Epithelial cell of alveolus of lung (primary cell): ENCODE data around the gene FUS. TPM values are rescaled to one million over a fixed set of nuclear protein-coding genes. Genes with fewer than 3 reads are reported as not detected.

Source experiments
- total RNA-seq: library from RNA; depleted of rRNA; stranded (reverse); fragments of >200 nt; gene quantifications from 2 replicates; pipeline ENCODE4 v1.2.1, GENCODE V29; 2015

The FUS gene
- 49.5 and 60.5 TPM in 2 replicates for total RNA-seq

DNA sequence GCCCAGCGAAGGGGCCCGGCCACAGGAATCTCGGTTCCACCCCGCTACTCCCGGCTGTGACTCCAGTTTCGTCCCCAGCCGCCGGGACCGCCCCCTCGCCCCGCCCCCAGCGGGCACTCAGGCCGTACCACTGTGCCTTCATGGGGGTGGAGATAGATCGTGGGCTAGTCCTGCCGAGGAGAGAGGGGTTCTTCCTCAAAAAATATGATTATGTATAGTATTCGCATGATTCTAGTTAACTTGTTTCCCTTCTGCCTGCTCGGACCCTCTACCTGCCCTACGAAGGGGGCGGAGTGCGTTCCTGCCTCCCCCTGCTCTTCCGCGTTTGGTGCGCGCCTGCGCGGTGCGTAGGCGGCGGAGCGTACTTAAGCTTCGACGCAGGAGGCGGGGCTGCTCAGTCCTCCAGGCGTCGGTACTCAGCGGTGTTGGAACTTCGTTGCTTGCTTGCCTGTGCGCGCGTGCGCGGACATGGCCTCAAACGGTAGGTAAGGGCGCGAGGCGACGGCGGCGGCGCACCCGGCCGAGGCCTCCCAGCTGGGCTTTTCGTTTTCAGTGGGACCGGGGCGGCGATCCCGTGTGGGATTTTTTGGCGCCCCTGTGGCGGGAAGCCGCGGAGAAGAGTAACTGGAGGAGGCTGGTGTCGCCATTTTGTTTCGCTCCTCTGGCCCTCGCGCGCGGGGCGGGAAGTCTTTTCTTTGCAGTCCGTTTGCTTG is at the start of gene FUS:
TSS of gene FUS (plus strand) at position 393 of the 713 bp plus-strand sequence. CDS start at position 469, 76 bp downstream.

DNA sequence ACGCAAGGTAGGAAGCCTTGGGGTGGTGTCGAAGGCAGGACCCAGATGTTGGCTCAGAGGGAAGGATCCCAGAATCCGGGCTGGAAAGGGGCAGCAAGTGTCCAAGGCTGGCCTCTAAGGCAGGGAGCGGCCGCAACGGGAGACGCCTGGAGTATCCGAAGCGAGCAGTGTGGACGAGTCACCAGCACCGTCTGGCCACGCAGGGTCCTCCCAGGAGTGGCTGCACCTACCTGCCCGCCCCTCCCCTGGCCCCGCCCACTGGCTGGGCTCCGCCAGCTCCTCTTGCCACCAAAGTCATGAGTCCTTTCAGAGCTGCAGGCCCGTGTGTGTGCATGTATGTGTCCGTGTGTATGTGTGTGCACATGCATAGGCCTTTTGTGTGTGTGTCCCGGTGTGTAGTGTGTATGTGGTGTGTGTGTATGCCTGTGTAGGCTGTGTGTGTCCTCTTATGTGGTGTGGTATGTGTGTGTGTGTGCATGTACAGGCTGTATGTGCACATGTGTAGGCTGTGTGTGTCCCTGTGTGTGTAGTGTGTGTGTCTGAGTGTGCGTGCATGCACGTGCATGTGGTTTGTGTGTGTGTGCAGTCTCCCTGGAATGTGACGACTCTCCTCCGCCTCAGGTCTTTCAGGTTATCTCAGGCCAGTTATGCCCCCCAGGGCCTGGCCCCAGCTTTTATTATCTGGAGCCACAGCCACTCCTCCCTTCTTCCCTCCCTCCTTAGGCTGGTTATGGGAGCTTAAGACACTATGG is 44.2 kb upstream of the FUS start, which contains the start of gene PRSS8:
TSS of gene PRSS8 (minus strand) at position 193 of the 752 bp plus-strand sequence. CDS start 229 bp downstream, outside the sequence.

DNA sequence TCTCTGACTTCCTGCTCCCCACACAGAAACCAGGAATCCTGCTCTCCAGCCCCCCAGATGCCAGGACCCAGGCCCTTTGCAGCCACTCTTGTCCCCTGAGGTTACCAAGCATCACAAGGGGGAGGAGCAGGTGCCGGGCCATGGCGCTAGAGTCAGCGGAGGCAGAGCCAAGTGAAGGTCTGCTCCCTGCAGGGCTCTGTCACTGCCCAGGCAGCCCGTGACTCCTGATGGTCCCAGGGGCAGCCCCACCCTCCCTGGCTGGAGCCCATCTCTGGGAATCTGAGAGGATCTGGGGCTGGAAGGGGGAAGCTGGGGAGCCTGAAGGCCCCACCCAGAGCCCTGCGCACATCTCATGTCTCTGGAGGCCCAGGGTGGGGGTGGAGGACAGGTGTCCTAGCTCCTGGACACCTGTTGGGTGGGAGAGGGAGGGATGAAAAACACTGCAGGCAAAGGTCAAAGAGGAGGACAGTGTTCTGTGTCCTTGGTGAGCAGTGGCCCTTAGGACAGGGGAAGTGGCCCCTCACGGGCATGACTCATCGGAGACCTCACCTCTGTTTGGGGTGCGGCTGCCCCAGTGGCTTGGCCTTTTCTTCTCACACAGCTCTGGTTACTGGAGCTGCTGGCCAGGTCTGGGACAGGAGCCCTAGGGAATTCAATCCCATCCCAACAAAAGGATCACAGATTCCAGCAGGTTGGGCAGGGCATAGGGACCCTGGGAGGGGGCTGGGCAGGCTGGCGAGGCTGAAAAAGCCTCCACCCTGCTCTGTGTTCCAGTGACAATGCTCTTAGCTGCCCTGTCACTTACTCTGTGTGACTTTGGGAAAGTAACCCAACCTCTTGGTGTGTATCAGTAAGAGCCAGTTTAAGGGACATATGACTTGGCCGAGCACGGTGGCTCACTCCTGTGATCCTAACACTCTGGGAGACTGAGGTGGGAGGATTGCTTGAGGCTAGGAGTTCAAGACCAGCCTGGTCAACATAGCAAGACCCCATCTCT is 29.7 kb upstream of the FUS start, which contains the start of gene PRSS36:
TSS of gene PRSS36 (minus strand) at position 173 of the 997 bp plus-strand sequence. CDS start at position 142, 31 bp downstream.

DNA sequence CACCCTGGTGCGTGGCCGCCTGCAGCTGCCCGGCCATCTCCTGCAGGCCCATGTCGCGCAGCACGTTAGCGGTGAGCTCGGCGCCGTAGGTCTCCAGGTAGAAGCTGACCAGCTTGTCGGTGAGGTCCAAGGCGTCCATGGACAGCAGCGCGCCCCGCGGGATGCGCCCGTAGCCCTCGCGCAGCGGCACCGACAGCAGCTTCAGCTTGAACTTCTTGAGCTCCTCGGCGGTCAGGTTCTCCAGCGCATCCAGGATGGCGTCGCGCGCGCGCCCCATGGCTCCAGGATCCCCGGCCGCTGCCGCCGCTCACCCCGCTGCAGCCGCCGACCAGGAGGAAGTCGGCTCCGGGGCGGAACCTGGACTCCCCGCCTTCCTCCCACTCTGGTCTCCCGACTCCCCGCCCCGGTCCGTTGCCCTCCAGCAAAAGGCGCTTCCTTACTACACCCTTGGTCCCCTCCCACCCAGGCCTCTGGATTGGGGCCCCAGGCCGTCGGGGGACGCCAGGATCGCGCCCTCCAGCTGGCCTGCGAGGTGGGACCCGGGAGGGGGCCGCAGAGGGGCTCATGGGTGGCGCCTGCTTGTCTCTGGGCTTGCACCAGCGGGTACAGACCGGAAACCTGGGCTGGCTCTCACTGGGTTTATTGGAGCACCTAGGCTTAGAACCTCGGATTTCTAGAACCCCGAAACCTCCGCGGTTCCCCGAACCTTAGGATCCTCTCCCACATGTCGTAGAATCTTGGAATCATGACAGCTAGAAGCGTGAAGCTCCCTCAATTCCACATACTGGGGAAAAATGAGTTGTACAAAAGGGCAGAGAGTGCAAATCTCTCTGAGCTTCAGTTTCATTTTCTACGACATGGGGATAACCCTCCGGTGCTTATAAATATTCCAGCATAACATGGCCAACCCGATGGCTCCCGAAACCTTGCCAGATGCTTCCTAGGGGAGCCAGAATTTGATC is 22.8 kb downstream of the FUS start, which contains the start of gene PYCARD:
TSS of gene PYCARD (minus strand) at position 347 of the 962 bp plus-strand sequence. CDS start at position 277, 70 bp downstream.

DNA sequence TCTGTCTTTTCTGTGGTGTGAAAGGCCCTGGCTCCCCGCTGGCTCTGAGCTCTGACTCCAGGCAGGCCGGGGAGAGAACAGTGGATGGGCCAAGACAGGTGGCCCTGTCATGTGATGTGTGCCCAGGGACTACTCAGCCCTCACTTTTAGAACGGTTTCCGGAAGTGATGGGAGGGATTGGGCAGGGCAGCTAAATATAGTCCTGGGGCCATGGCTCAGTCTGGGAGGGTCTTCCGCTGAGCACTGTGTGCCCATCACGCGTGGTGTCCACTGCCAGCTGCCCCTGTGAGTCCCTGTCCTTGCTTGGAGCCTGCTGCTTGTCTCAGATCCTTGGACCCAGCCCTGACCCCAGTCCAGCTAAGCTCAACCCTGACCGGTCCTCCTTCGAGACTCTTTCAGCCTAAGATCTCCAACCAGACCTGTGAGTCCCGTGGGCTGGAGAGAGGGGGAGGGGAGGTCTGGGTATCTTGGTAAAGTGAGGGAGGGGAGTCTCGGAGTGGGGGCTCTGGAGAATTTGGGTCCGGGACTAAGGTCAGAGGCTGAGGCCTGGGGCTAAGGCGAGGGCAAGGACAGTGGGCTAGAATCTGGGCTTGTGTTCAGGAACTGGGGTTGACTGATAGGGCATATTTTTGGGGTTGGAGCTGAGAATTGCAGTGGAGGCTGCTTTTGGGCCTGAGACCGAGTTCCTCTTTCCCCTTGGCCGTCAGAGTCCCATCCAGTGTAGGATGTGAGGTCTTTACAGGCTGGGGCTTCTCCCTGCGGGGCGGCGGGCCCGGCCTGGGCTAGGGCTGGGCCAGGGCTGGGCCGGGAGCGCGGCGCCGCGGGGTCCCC is 34.2 kb downstream of the FUS start, which contains the start of gene TRIM72:
TSS of gene TRIM72 (plus strand) at position 243 of the 831 bp plus-strand sequence. CDS start 620 bp downstream, outside the sequence.

DNA sequence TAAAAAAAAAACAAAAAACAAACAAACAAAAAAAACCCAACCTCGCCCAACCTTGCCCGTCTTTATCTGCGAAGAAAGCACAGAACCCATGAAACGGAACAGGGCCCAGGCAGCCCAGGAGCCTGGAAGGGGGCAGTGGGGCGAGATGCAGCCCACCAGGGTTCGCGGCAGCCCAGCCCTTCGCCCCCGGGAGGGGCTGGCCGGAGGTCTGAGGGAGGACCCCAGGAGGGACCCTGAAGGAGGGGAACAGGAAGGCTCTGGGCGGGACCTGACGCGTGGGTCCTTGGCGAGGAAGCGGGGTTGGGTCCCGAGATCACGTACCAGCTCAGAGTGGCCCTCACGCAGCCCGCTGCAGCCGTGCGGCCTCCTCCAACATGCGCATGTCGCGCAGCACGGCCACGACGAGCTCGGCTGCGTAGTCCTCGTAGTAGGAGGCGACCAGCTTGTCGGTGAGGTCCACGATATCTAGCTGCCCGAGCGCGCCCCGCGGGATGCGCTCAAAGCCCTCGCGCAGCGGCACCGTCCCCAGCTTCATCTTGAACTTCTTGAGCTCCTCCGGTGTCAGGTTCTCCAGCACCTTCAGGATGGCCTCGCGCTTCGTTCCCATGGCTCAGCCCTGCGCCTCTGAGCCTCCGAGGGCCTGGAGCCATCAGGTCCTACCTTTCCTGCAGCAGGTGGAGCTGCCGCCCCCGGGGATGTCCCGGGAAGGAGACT is 36.6 kb downstream of the FUS start, which contains the start of gene PYDC1:
TSS of gene PYDC1 (minus strand) at position 714 of the 714 bp plus-strand sequence. CDS start at position 607, 107 bp downstream.

Other genes starting within 250 kb of the FUS start
- 39.7 and 90.1 TPM in 2 replicates for gene ORAI3, start 231.1 kb upstream of the FUS start, total RNA-seq
- gene SETD1A, start 222.4 kb upstream of the FUS start, total RNA-seq = 3.5 and 4.4 TPM in 2 replicates
- 13.2 and 22.6 TPM in 2 replicates for gene HSD3B7, start 194.9 kb upstream of the FUS start, total RNA-seq
- gene STX1B, start 169.5 kb upstream of the FUS start, total RNA-seq = 0.91 and 7.0 TPM in 2 replicates
- 15.5 and 21.8 TPM in 2 replicates for gene STX4, start 146.6 kb upstream of the FUS start, total RNA-seq
- 10.5 and 15.1 TPM in 2 replicates for gene ZNF668, start 105.9 kb upstream of the FUS start, total RNA-seq
- gene ZNF646, start 105.7 kb upstream of the FUS start, total RNA-seq = 10.0 and 17.1 TPM in 2 replicates
- gene PRSS53, start 91.2 kb upstream of the FUS start, total RNA-seq = 0.52 and 8.1 TPM in 2 replicates
- gene VKORC1, start 85.3 kb upstream of the FUS start, total RNA-seq = 269 and 310 TPM in 2 replicates
- gene BCKDK, start 71.8 kb upstream of the FUS start, total RNA-seq = 80.2 and 85.1 TPM in 2 replicates
- 22.1 and 43.8 TPM in 2 replicates for gene KAT8, start 62.5 kb upstream of the FUS start, total RNA-seq
- gene PRSS8, start 44.4 kb upstream of the FUS start, total RNA-seq = 4.1 TPM in 1 of 2 replicates, not detected in the other
- gene PRSS36, start 30.1 kb upstream of the FUS start, total RNA-seq = 0.13 TPM in 1 of 2 replicates, not detected in the other
- 54.6 and 86.6 TPM in 2 replicates for gene PYCARD, start 22.6 kb downstream of the FUS start, total RNA-seq
- gene TRIM72, start 34.0 kb downstream of the FUS start, total RNA-seq = 0.40 TPM in 1 of 2 replicates, not detected in the other
- gene PYDC1, start 37.0 kb downstream of the FUS start, total RNA-seq = not detected in 2 replicates
- not detected in 2 replicates for gene ITGAM, start 79.8 kb downstream of the FUS start, total RNA-seq
- not detected in 2 replicates for gene ITGAX, start 175.0 kb downstream of the FUS start, total RNA-seq
- not detected in 2 replicates for gene ITGAD, start 213.2 kb downstream of the FUS start, total RNA-seq
- not detected in 2 replicates for gene COX6A2, start 248.2 kb downstream of the FUS start, total RNA-seq